ENCODE results near the gene KCNN2. TPM values are rescaled to one million over a fixed set of nuclear protein-coding genes. Genes with fewer than 3 reads are reported as not detected.

KCNN2 gene
- total and polyA plus RNA-seq, 2 of the 4 experiments (the other 2 are of a cell fraction) = 2.2 to 8.8 TPM

- DNase-seq = no peak
- dilution Hi-C loops (cut with HindIII; ENCODE audit: low sequenced_read_pairs, unreplicated experiment) = no loop called here
- H4K8ac ChIP-seq (ENCODE audit: low read depth in 2 of 2, low read length in 2 of 2) = no peak overlapping the region
- H2AK5ac ChIP-seq (ENCODE audit: low read depth, low read length) = no peak overlapping the region
- H3K4me1 ChIP-seq (ENCODE audit: control insufficient read depth, insufficient read depth, low read length) = no peaks in the 10 kb centered on the region
- H3K56ac ChIP-seq (ENCODE audit: extremely low read depth, insufficient read depth, low read length) = no peak overlapping the region
- intact Hi-C loops (cut with micrococcal nuclease) = no loop called here
- ChIA-PET CTCF (no interaction called here), POLR2A (ENCODE audit: unreplicated experiment) (no interaction called here)
- no peak overlapping the region for H2BK20ac ChIP-seq (ENCODE audit: low read depth, low read length)
- no peaks in the 10 kb centered on the region for H3K79me1 ChIP-seq (ENCODE audit: low read depth in 1 of 2, low read length in 2 of 2)
- H4K91ac ChIP-seq (ENCODE audit: insufficient read depth, low read depth, low read length) = no peak overlapping the region
- in situ Hi-C loops (cut with MboI; ENCODE audit: low sequenced_read_pairs) = no loop called here
- no peaks in the 10 kb centered on the region for H3K27me3 ChIP-seq (ENCODE audit: control insufficient read depth, insufficient read depth, low read length)
- no peak overlapping the region for H2BK15ac ChIP-seq (ENCODE audit: low read depth, low read length)
- no CpG with 5 or more reads among the region's 4 CpGs for WGBS, 2 experiments (ENCODE audit: extremely low coverage in 2 of 2, insufficient read length in 1 of 2)
- ATAC-seq (ENCODE audit: low read depth) = no peak
- H3K36me3 ChIP-seq (ENCODE audit: control insufficient read depth, insufficient read depth, low read length) = no peaks in the 10 kb centered on the region
- no peaks in the 10 kb centered on the region for H3K9me3 ChIP-seq (ENCODE audit: control insufficient read depth, insufficient read depth, low read length)
- H3K9ac ChIP-seq (ENCODE audit: low read depth, low read length) = no peak overlapping the region
- no peak overlapping the region for H2BK120ac ChIP-seq (ENCODE audit: low read depth, low read length)
- H2BK5ac ChIP-seq (ENCODE audit: low read depth, low read length, poor library complexity, severe bottlenecking) = no peak overlapping the region
- no peak overlapping the region for H3K27ac ChIP-seq (ENCODE audit: insufficient read depth, low read length)
- H3K9me1 ChIP-seq (ENCODE audit: insufficient read depth, low read length) = no peaks in the 10 kb centered on the region
- H4K20me1 ChIP-seq (ENCODE audit: insufficient read depth, low read length) = no peaks in the 10 kb centered on the region
- no peak overlapping the region for H3K4me3 ChIP-seq (ENCODE audit: insufficient read depth, low read depth, low read length)
- no peak overlapping the region for H2AK9ac ChIP-seq (replicated peaks; ENCODE audit: low read depth, low read length, poor library complexity)
- no peak overlapping the region for H3K4me2 ChIP-seq (ENCODE audit: low read depth, low read length)
- no peak overlapping the region for H2AFZ ChIP-seq (replicated peaks; ENCODE audit: low read length, poor library complexity)
- H4K5ac ChIP-seq (ENCODE audit: low read depth, low read length) = no peak overlapping the region
- BruUV-seq (replicated peaks) = no TSS peak
- no peak overlapping the region for H3K23ac ChIP-seq (ENCODE audit: low read depth, low read length)
- TF ChIP-seq MAZ (IDR thresholded peaks at IDR 0.05; ENCODE audit: borderline replicate concordance, low read depth, low read length) = no peak
- no peak for TF ChIP-seq RAD21 (IDR thresholded peaks at IDR 0.05; ENCODE audit: low read length)
- TF ChIP-seq BHLHE40 (IDR thresholded peaks at IDR 0.05; ENCODE audit: low read depth, low read length) = no peak
- TF ChIP-seq FOS (IDR thresholded peaks at IDR 0.05; ENCODE audit: low read depth, low read length) = no peak
- no peak for TF ChIP-seq CTCF (conservative IDR thresholded peaks at IDR 0.05; ENCODE audit: low read depth, low read length)
- no peak for TF ChIP-seq NFE2L2 (IDR thresholded peaks at IDR 0.05; ENCODE audit: low read depth, low read length)
- no peak for TF ChIP-seq MXI1 (IDR thresholded peaks at IDR 0.05; ENCODE audit: borderline replicate concordance, low read depth, low read length)
- TF ChIP-seq MAFK (IDR thresholded peaks at IDR 0.05; ENCODE audit: low read depth, low read length) = no peak
- no peak for TF ChIP-seq ELK1 (IDR thresholded peaks at IDR 0.05; ENCODE audit: borderline replicate concordance, low read depth, low read length)
- H3K18ac ChIP-seq (ENCODE audit: low read depth, low read length) = no peak overlapping the region
- no peak overlapping the region for H3K4ac ChIP-seq (ENCODE audit: low read depth, low read length)
- no peak overlapping the region for H3K14ac ChIP-seq (replicated peaks; ENCODE audit: low read depth, low read length)
Measured at GRCh38 chr5:114469372-114469771, 107.5 kb downstream of the KCNN2 start.

Data from IMR-90 (cell line).